ENCODE results near the gene MRPL43. TPM values are rescaled to one million over a fixed set of nuclear protein-coding genes. Genes with fewer than 3 reads are reported as not detected.
A peak's percentile ranks its signal among the peaks of the same experiment; 100 is the strongest.

The MRPL43 gene
- total and polyA plus RNA-seq, 2 experiments from 2014 or later, result 60.4 to 126 TPM

- Histone ChIP-seq H3K4me1 (ENCODE audit: insufficient read depth) (peaks cover 26% of the 10 kb centered on the region), H2AFZ (peak overlapping the region; percentile 98), H3K27ac (ENCODE audit: low read depth) (no peak overlapping the region), H3K79me2 (replicated peaks; ENCODE audit: insufficient read depth) (no peaks in the 10 kb centered on the region), H3K4me2 (peak overlapping the region; percentile 92), H4K20me1 (replicated peaks; ENCODE audit: insufficient read depth) (0 out of 2 replicates have a peak, but pooled peaks cover 4% of the 10 kb centered on the region), H3F3A (replicated peaks; ENCODE audit: low read depth) (peaks cover 5% of the 10 kb centered on the region; the same call in 1 of the 2 replicates), H3K4me3 (peak overlapping the region; percentile 92), H3K27me3 (ENCODE audit: insufficient read depth) (no peaks in the 10 kb centered on the region), H3K9me2 (ENCODE audit: insufficient read depth) (no peaks in the 10 kb centered on the region), H3K36me3 (ENCODE audit: insufficient read depth) (no peaks in the 10 kb centered on the region)
- H3K4me3 Mint-ChIP-seq, result peak overlapping the region; percentile 77
- DNase-seq (ENCODE audit: low spot score) (no peak), ATAC-seq (peak; percentile 32; the same call in 2 of the 3 replicates)
- H3K27me3 Mint-ChIP-seq (ENCODE audit: insufficient read depth, low read depth, poor library complexity), result peaks cover 15% of the 10 kb centered on the region
- H3K4me1 Mint-ChIP-seq, result peaks cover 32% of the 10 kb centered on the region
- H3K36me3 Mint-ChIP-seq (ENCODE audit: low read depth), result 0 out of 3 replicates have a peak, but pooled peaks cover 3% of the 10 kb centered on the region
- H3K9me3 Mint-ChIP-seq, result no peaks in the 10 kb centered on the region
- TF ChIP-seq ZNF114 (CRISPR knock-in tag; IDR thresholded peaks at IDR 0.05), result no peak
- no peak for TF ChIP-seq CTCF (conservative IDR thresholded peaks at IDR 0.05; ENCODE audit: low read depth in 2 of 2)
- TF ChIP-seq STAT1 (IDR thresholded peaks at IDR 0.05; ENCODE audit: unreplicated experiment), result no peak
- no peak for TF ChIP-seq REST (IDR thresholded peaks at IDR 0.05; ENCODE audit: unreplicated experiment)
- no peak for TF ChIP-seq ZNF462 (CRISPR knock-in tag; IDR thresholded peaks at IDR 0.05)
- no peak for TF ChIP-seq JUNB (IDR thresholded peaks at IDR 0.05; ENCODE audit: unreplicated experiment)
- TF ChIP-seq EZH2phosphoT487 (IDR thresholded peaks at IDR 0.05; ENCODE audit: unreplicated experiment), result no peak
- TF ChIP-seq NANOG (IDR thresholded peaks at IDR 0.05; ENCODE audit: borderline replicate concordance), result no peak
- no peak for TF ChIP-seq ETS1 (IDR thresholded peaks at IDR 0.05)
- TF ChIP-seq ZNF331 (CRISPR knock-in tag; IDR thresholded peaks at IDR 0.05; ENCODE audit: low read depth), result no peak
- no peak for TF ChIP-seq POLR2AphosphoS5 (IDR thresholded peaks at IDR 0.05; ENCODE audit: low read depth)
- TF ChIP-seq EZH2 (IDR thresholded peaks at IDR 0.05; ENCODE audit: low read depth, unreplicated experiment), result no peak
- TF ChIP-seq CREB1 (CRISPR knock-in tag; IDR thresholded peaks at IDR 0.05; ENCODE audit: low read depth), result no peak
- no peak overlapping the region for H3K27ac Mint-ChIP-seq
These were observed 18.5 kb downstream of the MRPL43 start for GRCh38 chr10:100968863-100969186.
